Stomach (tissue), 4 donors: ENCODE results near the gene HMCES.

ENCODE experiments used
- EP300 ChIP-seq: sonication (generic); formaldehyde crosslinking; IDR thresholded peaks from one replicate; pipeline ENCODE4 v1.6.1; 2017; ENCODE audit warnings: antibody characterized with exemption
- POLR2A ChIP-seq, 4 donors: fragments of 450-650 bp; IDR thresholded peaks; one replicate each; pipeline ENCODE4 v1.6.1; 2016; ENCODE audit warnings: antibody characterized with exemption in 4 of 4, control low read depth in 2 of 4, mild to moderate bottlenecking in 1 of 4, moderate library complexity in 1 of 4
- POLR2AphosphoS5 ChIP-seq, 3 donors: sonication (generic); formaldehyde crosslinking; IDR thresholded peaks; one replicate each; pipeline ENCODE4 v1.6.1; 2016; ENCODE audit warnings: antibody characterized with exemption in 3 of 3
- TF ChIP-seq, protein P1 (sequence below), 7 experiments: fragments of 450-650 bp in 4 of 7; fragments of 200-600 bp in 3 of 7; sonication (generic) in 3 of 7; IDR thresholded peaks; one replicate each; pipeline ENCODE4 v1.5.1; 2016 to 2019; ENCODE audit warnings: antibody characterized with exemption in 7 of 7, control low read depth in 2 of 7, mild to moderate bottlenecking in 1 of 7

GRCh38 chr3:129345971-129346370, 67.3 kb downstream of the HMCES start:
- TF ChIP-seq, protein P1, sequence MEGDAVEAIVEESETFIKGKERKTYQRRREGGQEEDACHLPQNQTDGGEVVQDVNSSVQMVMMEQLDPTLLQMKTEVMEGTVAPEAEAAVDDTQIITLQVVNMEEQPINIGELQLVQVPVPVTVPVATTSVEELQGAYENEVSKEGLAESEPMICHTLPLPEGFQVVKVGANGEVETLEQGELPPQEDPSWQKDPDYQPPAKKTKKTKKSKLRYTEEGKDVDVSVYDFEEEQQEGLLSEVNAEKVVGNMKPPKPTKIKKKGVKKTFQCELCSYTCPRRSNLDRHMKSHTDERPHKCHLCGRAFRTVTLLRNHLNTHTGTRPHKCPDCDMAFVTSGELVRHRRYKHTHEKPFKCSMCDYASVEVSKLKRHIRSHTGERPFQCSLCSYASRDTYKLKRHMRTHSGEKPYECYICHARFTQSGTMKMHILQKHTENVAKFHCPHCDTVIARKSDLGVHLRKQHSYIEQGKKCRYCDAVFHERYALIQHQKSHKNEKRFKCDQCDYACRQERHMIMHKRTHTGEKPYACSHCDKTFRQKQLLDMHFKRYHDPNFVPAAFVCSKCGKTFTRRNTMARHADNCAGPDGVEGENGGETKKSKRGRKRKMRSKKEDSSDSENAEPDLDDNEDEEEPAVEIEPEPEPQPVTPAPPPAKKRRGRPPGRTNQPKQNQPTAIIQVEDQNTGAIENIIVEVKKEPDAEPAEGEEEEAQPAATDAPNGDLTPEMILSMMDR (IDR thresholded peaks at IDR 0.05) = no peak
- TF ChIP-seq EP300 (no peak), POLR2A (IDR thresholded peaks at IDR 0.05) (no peak), POLR2AphosphoS5 (IDR thresholded peaks at IDR 0.05) (no peak)
